HT1080 (cell line): ENCODE results near the gene ANKFN1. TPM values are rescaled to one million over a fixed set of nuclear protein-coding genes. Genes with fewer than 3 reads are reported as not detected.
"Not testable (repeated sequence)": the region's sequence is repeated elsewhere in the genome, so short reads cannot be mapped to it uniquely, and the experiment has no call there.

ENCODE experiments used
- DNase-seq: peaks from one replicate; pipeline ENCODE4 v3.0.0-alpha.2; 2015; ENCODE audit warnings: low read depth
- total RNA-seq: library from RNA; depleted of rRNA; stranded (reverse); fragments of >200 nt; shearing (Covaris generic); gene quantifications from 2 replicates; pipeline ENCODE4 v1.2.3, GENCODE V29; 2014

Gene ANKFN1
- total RNA-seq, 1 experiment from 2014 or later = 0.10 TPM

DNA sequence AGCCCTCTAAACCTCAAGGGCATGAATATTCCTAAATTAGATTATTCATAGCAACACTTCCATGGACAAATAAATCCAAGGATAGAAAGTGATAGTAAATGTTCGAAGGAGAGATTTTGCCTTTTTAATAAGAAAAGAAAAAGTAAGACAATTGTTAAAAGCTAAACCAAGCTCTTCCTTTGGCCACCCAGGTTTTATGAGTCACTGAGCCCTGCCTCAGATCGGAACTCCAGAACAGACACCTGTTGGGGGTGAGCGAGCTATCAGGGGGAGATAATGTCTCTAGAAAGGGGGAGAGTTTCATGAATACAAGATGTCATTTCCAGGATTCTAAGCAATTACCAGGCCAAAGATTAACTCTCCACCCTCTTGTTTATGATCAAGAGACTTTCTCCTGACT is 171.4 kb downstream of the ANKFN1 start:
- DNase-seq = no peak

DNA sequence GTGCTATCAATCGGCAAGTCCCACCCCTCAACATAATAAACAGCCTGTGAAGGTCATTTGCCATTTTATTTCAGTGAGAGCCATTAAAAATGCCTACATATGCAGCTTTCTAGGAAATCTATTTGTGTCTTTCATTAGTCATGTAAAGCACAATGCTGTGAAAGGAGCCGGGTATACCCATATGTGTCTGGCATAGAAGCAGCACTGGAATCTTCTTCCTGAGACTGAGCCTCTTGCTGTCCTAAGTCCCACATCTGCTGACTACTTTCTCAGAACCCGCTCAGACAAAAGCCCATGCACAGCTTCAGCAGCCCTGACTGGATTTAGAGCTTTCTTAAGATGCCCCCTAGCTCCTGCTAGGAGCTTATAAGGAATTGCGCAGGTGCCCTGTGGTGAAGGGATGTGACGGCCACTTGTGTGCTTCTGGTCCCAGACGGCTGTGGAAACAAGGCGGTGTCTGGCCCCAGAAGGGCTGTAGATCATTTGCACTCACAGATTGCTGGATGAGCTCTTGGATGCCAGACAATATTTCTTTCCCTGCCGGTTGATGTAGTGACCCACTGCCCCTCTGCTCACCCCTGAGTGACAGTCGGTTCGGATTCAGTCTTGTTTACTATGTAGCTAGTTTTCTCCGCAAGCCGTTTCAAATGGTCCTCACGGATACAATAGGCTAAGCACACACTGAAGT is 172.2 kb downstream of the ANKFN1 start:
- DNase-seq = no peak

DNA sequence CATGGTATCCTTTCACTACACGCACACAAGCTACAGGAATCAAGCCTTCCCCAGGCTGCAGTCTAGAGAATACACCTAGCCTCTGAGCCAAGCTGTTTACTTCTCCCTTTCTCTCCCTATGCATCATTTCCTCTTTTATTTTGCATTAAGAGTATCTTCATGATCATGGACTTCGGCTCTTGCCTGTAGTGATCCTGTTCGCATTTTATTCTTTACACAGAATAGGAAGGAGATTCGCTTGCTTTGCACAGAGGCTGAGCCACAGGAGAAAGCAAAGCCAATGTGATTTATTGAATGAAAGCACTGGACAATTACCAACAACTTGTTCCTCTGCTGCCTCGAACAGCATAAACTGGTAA is 172.7 kb downstream of the ANKFN1 start:
- no peak for DNase-seq

DNA sequence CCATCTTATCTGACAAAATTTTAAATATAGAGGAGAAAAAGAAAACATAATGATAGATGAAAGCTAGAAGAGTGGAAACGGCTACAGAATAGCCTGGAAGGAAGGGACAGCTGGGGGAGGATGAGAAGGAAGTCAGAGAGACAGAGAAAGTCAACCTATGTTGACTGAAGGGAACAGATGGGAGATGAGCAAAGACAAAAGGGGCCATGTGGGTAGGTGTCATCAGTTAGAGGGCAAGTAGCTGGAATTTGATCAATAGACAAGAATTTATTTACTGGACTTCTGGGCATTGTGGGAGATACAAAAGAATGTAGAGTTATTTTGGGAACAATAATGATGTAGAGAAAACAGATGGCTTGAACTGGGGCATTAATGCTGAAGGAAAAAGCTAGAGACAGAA is 194.4 kb downstream of the ANKFN1 start:
- no peak for DNase-seq

DNA sequence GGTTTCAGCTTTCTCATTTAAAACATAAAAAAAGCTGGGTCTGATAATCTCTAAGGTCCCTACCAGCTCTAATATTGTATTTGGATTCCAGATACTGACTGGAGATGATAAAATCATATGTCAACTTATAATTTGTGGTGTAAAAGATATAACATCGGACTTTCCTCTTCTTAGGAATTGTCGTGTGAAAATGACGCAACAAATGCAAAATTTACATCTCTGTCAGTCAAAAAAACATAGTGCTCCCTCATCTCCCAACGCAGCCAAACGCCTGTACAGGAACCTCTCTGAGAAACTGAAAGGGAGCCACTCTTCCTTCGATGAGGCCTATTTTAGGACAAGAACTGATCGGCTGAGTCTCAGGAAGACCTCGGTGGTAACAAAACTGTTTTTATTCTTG is 197.3 kb downstream of the ANKFN1 start:
- no peak for DNase-seq

DNA sequence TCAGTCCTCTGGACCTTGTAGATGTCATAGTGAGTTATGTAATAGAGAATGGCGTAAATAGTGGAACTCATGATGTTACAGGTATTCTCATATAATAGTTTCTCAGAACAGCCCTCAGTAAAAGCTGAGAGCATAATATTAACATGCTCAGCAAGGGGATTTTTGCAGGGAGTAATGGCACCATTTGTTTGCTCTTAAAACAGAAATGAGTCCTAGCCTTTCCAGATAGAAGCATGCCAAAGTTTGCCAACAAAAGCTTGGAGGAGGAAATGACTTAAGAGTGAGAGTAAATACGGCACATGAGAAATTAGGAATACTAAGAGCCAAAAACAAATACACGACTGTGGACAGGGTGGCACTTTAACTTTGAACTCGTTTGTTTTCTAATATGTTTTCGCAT is 198.4 kb downstream of the ANKFN1 start:
- peak; percentile 21 for DNase-seq

DNA sequence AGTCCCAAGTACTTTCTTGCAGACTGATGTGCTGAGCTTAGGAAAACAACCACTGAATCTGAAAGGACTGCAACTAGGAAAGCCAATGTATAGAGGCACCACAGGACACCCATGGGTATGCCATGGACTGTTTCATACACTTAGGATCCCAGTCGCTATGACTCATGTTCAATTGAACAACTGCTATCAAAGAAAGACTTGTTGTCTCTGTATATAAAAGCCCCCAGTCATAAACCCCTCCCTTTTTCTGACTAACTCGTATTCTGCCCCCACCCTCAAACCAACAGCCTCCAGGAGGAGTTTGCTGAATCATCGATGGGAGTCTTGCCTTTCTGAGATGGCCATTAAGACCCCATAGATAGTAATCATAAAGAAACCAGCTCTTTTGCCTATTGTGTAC is 205.4 kb downstream of the ANKFN1 start:
- peak; percentile 97 for DNase-seq

DNA sequence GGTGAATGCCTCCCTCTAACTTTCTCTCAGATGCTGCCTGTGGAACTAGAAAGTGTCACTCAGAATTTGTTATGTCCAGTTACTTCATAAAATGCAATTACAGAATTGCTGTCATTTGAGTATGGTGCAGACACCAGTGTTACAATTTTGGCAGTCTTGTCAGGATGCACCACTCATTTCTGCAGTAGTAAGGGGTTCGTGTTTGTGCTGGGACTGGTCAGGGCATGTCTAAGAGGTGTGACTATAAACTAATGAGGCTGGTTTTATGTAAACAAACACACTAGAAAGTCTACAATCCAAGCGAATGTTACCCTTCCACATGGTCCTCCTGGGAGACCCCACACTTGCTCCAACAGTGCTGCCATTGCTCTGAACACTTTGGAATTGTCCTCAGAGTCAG is 206.2 kb downstream of the ANKFN1 start:
- no peak for DNase-seq

DNA sequence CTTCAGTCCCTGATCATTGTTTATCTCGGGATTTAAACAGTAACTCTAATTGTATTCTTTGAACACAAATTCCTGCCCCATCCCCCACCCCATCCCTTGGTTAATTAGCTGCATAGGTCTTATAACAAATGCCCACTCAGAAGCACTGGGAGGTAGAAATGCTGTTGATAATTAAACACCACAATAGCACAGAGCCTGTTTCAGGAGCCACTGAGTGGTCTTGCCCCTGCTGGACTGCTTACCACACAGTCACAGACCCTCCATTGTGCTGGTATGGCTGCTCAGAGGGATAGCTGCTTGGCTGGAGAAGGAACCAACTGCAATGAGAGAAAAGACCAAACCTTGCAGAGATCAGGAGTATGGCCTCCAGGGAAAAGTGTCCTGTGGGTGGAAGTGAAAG is 214.1 kb downstream of the ANKFN1 start:
- no peak for DNase-seq

DNA sequence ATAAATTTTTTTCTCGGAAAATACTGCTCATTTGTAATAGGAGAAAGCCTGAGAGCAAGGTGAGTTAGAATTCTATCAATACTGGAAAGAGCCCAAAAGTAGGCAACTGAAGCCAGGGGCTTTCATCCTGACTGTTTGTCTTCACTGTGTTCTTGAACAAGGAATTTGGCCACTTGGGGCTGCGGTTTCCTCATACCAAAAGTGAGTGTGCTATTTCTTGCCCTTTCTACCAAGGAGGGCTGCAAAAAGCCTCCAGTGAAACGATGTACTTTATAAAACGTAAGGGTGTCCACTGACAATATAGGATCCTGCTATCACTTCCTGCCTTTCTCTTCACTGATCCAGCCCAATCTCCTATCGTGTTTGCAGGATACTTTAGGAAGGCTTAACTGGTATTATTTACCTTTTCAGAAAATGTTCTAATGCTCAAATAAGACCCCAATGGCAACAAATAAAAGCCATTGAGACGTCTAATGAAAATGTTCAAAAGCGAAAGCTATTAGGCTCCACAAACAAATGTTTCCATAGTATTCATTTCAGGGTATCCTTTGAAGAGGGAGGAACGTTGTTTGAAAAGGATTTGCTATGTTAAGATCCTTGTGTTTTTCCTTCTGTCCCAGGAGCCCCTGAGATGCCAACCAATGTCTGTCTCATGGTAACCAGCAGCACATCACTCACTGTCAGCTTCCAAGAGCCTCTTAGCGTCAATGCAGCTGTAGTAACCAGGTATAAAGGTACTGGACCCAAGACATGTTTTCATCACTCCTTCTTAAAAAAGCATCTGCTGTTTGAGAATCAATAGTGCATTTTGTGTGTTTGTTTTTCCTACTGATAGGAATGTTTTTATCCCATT is 220.9 kb downstream of the ANKFN1 start:
- DNase-seq = no peak

DNA sequence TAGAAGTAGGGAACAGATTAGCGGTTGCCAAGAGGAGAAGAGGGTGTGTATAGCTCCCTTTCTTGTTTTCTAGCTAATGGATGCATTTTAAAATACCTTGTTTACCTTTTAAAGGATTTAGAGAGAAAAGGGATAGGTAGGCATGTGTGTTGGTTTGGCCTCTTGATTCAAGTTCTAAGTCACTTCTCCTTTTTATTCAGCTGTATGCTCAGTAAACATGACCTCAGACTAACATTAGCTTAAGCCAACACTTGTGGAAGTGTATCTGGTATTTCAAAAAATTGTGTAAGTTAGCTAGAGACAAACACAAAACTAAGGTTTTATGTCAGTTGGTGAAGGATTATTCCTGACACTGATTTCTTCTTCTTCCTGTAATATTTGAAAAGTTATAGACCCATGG is 236.1 kb downstream of the ANKFN1 start:
- DNase-seq = no peak

DNA sequence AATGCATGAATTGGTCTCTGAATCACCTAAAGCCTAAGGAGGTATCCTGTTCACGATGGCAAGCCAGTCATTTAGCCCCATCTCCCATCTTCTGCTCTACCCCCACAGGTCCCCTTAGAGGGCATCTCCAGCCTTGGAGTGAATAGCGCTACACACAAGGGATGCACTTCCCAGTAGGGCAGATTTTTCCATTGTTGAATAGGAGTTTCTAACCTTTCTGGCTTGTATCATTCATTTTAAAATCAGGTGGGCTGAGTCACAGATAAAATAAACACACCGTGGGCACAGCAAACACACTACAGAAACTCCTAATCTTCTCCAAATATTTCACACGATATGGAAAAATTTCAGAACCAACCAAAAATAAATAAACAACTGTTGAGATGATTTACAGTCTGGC is 239.0 kb downstream of the ANKFN1 start:
- no peak for DNase-seq

DNA sequence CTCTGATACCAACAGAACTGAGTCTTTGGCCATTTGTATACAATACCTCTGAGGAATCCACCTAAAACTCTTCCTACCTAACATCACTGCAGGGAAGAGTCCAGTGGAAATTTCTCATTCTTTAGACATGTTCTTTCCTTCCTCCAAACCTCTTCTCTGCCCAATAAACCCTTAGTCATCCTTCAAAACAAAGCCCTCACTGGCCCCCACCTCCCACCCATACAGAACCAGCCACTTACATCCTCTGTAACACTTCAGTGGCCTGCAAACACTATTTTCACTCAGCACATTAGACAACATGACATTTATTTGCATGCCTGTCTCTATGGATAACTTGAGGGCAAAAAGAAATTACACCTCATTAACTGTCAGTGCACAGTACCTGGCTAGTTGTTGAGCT is 239.9 kb downstream of the ANKFN1 start:
- no peak for DNase-seq

DNA sequence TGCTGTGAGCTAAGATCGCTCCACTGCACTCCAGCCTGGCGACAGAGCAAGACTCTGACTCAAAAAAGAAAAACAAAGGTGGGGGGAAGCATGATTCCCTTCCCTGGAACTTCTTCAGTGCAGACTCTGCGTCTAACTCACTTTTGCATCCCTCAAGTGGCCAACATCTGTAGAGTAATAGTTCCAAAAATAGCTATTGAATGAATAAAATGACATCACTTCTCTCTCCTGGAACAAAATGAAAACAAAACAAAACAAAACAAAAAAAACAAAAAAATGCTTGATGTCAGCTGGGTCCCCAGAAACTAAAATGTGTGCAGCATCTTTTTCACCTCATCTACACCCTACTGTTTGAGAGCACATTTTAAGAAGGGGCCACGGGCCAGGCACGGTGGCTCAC is 242.5 kb downstream of the ANKFN1 start:
- DNase-seq = no peak

DNA sequence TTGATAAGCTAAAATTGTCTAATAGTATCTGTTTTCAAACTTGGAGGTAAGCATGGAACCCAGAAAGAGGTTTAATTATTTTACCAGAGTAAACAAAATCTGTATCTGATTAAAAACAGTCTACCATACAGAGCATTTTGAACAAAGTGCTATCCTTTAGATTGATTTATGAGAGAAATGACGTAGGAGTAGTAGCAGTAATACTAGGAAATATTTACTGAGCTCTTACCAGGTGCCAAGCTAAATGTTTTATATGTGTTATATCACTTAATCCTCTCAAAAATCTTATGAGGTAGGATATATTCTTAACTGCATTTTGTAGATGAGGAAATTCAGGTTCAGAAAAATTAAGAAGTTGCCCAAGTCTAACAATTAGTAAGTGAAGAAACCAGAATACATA is 253.8 kb downstream of the ANKFN1 start:
- no peak for DNase-seq

DNA sequence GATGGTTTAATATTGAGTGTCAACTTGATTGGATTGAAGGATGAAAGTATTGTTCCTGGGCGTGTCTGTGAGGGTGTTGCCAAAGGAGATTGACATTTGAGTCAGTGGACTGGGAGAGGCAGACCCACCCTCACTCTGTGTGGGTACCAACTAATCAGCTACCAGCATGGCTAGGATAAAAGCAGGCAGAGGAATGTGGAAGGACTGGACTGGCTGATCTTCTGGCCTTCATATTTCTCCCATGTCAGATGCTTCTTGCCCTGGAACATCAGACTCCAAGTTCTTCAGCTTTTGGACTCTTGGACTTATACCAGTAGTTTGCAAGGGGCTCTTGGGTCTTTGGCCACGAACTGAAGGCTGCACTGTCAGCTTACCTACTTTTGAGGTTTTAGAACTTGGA is 259.1 kb downstream of the ANKFN1 start:
- not testable (repeated sequence) for DNase-seq

DNA sequence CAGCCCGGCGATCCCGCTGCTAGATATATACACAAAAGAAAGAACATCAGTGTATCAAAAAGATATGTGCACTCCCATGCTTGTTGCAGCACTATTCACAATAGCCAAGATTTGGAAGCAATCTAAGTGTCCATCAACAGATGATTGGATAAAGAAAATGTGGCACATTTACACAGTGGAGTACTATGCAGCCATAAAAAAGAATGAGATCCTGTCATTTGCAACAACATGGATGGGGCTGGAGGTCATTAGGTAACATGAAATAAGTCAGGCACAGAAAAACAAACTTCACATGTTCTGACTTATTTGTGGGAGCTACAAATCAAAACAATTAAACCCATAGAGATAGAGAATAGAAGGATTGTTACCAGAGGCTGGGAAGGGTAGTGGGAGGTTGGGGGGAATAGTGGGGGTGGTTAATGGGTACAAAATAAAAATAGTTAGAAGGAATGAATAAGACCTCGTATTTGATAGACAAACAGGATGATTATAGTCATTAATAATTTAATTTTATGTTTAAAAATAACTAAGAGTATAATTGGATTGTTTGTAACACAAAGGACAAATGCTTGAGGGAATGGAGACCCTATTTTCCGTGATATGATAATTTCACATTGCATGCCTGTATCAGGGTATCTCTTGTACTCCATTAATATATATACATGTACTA is 263.5 kb downstream of the ANKFN1 start:
- DNase-seq = no peak

DNA sequence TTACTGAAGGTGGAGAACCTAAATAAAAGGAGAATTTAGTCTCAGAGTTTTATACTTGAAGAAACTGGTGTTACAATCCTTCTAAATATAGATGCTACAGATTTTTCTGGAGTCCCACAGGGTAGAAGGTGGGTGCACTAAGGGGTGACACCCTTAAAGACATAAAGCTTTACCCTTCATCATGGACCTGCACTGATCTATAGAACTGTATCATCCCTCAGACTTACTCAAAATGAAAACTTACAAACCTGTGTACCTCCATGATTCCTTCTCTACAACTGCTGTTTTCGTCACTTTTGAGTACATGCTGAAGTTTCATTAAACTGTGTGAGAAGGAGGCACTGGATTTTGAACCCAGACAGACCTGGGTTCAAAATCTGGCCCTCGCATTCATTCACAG is 270.7 kb downstream of the ANKFN1 start:
- no peak for DNase-seq

DNA sequence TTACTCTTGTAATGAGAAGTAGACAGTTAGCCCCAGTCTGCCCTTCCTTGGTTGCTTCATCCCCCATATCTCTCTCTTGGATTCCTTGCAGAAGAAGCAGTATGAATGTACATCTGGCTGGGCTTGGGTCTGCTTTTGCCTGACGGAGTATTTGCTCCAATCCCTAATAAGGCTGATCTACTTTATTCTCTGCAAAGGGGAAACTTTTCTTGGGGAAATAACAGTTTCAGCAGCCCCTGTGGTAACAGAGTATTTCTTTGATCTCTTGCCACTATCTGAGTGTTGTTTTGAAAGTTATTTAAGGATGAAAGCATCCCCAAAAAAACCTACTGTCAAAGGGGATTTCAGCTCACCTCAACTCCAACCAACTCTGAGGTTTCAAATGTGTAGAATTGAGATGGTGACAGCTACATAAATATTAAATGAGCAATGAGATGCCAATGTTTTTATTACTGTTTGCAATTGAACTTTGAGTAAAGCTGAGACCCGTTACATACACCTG is 271.3 kb downstream of the ANKFN1 start:
- no peak for DNase-seq

DNA sequence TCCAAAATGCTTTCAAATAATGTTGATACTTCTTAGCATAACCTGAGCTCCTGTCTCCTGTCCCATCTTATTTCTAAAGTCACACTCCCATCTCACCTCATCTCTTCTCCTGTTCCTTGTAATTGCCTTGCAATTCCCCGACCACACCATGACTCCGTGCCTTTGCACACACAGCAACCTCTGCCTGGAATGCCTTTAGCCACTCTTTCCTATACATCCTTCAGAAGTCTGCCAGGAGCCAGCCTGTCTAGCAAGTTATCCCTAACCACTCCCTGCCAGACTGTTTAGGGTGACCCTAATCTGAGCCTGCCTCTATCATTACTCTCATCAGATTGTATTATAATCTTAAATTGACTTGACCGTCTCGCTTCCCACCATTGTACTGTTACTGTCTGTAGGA is 272.2 kb downstream of the ANKFN1 start:
- DNase-seq = no peak

DNA sequence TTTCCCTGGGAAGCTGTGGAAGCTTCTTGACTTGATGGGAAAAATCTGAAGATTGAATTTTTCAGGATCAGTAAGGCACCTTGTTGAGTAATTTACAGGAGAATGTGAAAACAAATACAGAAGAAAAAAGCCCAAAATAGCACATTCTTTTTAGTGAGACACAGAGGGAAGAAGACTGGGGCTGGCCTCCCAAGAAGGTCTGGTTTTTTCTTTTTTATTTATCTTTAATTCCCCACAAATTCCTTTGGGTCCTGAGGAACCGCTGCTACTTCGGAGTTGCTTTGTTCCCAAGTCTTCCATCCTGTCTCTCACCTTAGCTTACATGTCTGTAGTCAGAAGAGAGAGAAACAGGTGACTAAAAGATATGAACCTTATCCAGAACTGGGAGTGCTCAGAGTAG is 273.6 kb downstream of the ANKFN1 start:
- no peak for DNase-seq

DNA sequence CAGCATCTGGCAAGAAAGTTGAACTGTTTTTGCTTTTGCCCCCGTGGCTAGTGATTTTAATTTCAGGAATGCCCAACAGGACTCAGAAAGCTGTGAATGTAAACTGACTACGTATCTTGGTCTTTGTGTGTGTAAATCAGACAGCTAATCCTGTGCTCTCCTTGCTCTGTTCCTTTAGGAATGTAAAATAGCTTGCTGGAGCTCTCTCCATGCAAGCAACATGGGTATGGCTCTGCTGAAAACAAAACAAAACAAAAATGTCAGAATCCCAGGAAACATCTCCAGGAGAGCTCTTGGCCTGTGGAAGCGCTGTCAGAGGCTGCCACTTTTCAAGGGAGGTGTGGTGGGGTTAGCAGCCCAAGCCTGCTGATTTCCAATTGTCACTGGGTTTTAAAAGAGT is 278.5 kb downstream of the ANKFN1 start:
- DNase-seq = no peak
